COLO668 (cell line): ENCODE data around the gene TRA2B.

Source experiments
- DNase-seq: peaks from one replicate; lab custom pipeline; 2025; ENCODE audit not compliant: unreplicated experiment; lab: John Stamatoyannopoulos, UW

TRA2B gene

GRCh38 chr3:185881926-185882325, 55.9 kb downstream of the TRA2B start:
- no peak for DNase-seq

- DNase-seq, result no peak
Measured at GRCh38 chr3:185880600-185880999, 57.2 kb downstream of the TRA2B start.

- no peak for DNase-seq
Measured at GRCh38 chr3:185878920-185879319, 58.9 kb downstream of the TRA2B start.

GRCh38 chr3:185874119-185874518, 63.7 kb downstream of the TRA2B start:
- DNase-seq, result no peak

- no peak for DNase-seq
Measured at GRCh38 chr3:185867650-185868049, 70.2 kb downstream of the TRA2B start.

- DNase-seq, result no peak
Measured at GRCh38 chr3:185866995-185867394, 70.8 kb downstream of the TRA2B start.

GRCh38 chr3:185866555-185866954, 71.3 kb downstream of the TRA2B start:
- DNase-seq, result no peak
